ENCODE results near the gene PKHD1. TPM values are rescaled to one million over a fixed set of nuclear protein-coding genes. Genes with fewer than 3 reads are reported as not detected.

Gene PKHD1
- total and polyA plus RNA-seq, 2 experiments from 2014 or later = 0.47 to 3.3 TPM

GRCh38 chr6:52074716-52075115 lies 12.7 kb downstream of the PKHD1 start:
- H3K4me2 ChIP-seq = no peak overlapping the region
- no peak overlapping the region for H2AFZ ChIP-seq
- H4K20me1 ChIP-seq (ENCODE audit: insufficient read depth, poor library complexity, severe bottlenecking) = no peaks in the 10 kb centered on the region
- no peak overlapping the region for H3K27ac ChIP-seq
- H3K79me2 ChIP-seq = no peaks in the 10 kb centered on the region
- 85% methylated on average over 5 of the region's 5 CpGs for WGBS (ENCODE audit: low lambda C conversion rate, missing lambda C conversion rate)
- H3K36me3 ChIP-seq (replicated peaks; ENCODE audit: insufficient read depth, low read depth) = no peaks in the 10 kb centered on the region
- no peaks in the 10 kb centered on the region for H3K27me3 ChIP-seq
- no peak for DNase-seq (ENCODE audit: low spot score)
- no peaks in the 10 kb centered on the region for H3K4me1 ChIP-seq (ENCODE audit: insufficient read depth)
- no peak for TF ChIP-seq EZH2phosphoT487 (IDR thresholded peaks at IDR 0.05; ENCODE audit: low read depth, severe bottlenecking, unreplicated experiment)
- TF ChIP-seq EZH2 (IDR thresholded peaks at IDR 0.05; ENCODE audit: borderline replicate concordance) = no peak
- TF ChIP-seq CTCF (IDR thresholded peaks at IDR 0.05; ENCODE audit: poor library complexity) = no peak
- H3K9me2 ChIP-seq (replicated peaks; ENCODE audit: insufficient read depth) = no peaks in the 10 kb centered on the region
- no peaks in the 10 kb centered on the region for H3K9me3 ChIP-seq (ENCODE audit: low read depth)
- no peak overlapping the region for H3K4me3 ChIP-seq

GRCh38 chr6:52074155-52074554 lies 13.3 kb downstream of the PKHD1 start:
- 74% methylated on average over 2 of the region's 2 CpGs for WGBS (ENCODE audit: low lambda C conversion rate, missing lambda C conversion rate)

GRCh38 chr6:52065621-52066020 lies 21.8 kb downstream of the PKHD1 start:
- H3K9me2 ChIP-seq (replicated peaks; ENCODE audit: insufficient read depth) = no peaks in the 10 kb centered on the region
- TF ChIP-seq CTCF (IDR thresholded peaks at IDR 0.05; ENCODE audit: poor library complexity) = no peak
- TF ChIP-seq EZH2 (IDR thresholded peaks at IDR 0.05; ENCODE audit: borderline replicate concordance) = no peak
- no peak for TF ChIP-seq EZH2phosphoT487 (IDR thresholded peaks at IDR 0.05; ENCODE audit: low read depth, severe bottlenecking, unreplicated experiment)
- no peaks in the 10 kb centered on the region for H3K36me3 ChIP-seq (replicated peaks; ENCODE audit: insufficient read depth, low read depth)
- no peaks in the 10 kb centered on the region for H4K20me1 ChIP-seq (ENCODE audit: insufficient read depth, poor library complexity, severe bottlenecking)
- H3K9me3 ChIP-seq (ENCODE audit: low read depth) = no peaks in the 10 kb centered on the region
- H3K4me3 ChIP-seq = no peak overlapping the region
- DNase-seq (ENCODE audit: low spot score) = peak; percentile 41
- H3K79me2 ChIP-seq = no peaks in the 10 kb centered on the region
- no peaks in the 10 kb centered on the region for H3K27me3 ChIP-seq
- no peak overlapping the region for H3K4me2 ChIP-seq
- no peak overlapping the region for H3K27ac ChIP-seq
- H3K4me1 ChIP-seq (ENCODE audit: insufficient read depth) = no peaks in the 10 kb centered on the region
- H2AFZ ChIP-seq = no peak overlapping the region

More at GRCh38 chr6:52074155-52074554, 13.3 kb downstream of the PKHD1 start:
- H3K9me2 ChIP-seq (replicated peaks; ENCODE audit: insufficient read depth) = no peaks in the 10 kb centered on the region
- H3K27me3 ChIP-seq = no peaks in the 10 kb centered on the region
- H3K27ac ChIP-seq = no peak overlapping the region
- H3K4me3 ChIP-seq = no peak overlapping the region
- H3K36me3 ChIP-seq (replicated peaks; ENCODE audit: insufficient read depth, low read depth) = no peaks in the 10 kb centered on the region
- H3K9me3 ChIP-seq (ENCODE audit: low read depth) = no peaks in the 10 kb centered on the region
- H3K4me2 ChIP-seq = no peak overlapping the region
- H4K20me1 ChIP-seq (ENCODE audit: insufficient read depth, poor library complexity, severe bottlenecking) = no peaks in the 10 kb centered on the region
- no peak overlapping the region for H2AFZ ChIP-seq
- no peak for DNase-seq (ENCODE audit: low spot score)
- no peaks in the 10 kb centered on the region for H3K79me2 ChIP-seq
- TF ChIP-seq EZH2phosphoT487 (IDR thresholded peaks at IDR 0.05; ENCODE audit: low read depth, severe bottlenecking, unreplicated experiment) = no peak
- no peak for TF ChIP-seq CTCF (IDR thresholded peaks at IDR 0.05; ENCODE audit: poor library complexity)
- no peak for TF ChIP-seq EZH2 (IDR thresholded peaks at IDR 0.05; ENCODE audit: borderline replicate concordance)
- H3K4me1 ChIP-seq (ENCODE audit: insufficient read depth) = no peaks in the 10 kb centered on the region

Measured in hepatocyte (in vitro differentiated cells).